CD4-positive, alpha-beta T cell treated with Interleukin-2 at 100 ng/mL for 4 hours (primary cell): Measurements from ENCODE around the gene ISYNA1.

Experiments
- DNase-seq: peaks from one replicate; pipeline ENCODE4 v3.0.0-alpha.2; 2020; ENCODE audit warnings: low spot score

The ISYNA1 gene

DNA sequence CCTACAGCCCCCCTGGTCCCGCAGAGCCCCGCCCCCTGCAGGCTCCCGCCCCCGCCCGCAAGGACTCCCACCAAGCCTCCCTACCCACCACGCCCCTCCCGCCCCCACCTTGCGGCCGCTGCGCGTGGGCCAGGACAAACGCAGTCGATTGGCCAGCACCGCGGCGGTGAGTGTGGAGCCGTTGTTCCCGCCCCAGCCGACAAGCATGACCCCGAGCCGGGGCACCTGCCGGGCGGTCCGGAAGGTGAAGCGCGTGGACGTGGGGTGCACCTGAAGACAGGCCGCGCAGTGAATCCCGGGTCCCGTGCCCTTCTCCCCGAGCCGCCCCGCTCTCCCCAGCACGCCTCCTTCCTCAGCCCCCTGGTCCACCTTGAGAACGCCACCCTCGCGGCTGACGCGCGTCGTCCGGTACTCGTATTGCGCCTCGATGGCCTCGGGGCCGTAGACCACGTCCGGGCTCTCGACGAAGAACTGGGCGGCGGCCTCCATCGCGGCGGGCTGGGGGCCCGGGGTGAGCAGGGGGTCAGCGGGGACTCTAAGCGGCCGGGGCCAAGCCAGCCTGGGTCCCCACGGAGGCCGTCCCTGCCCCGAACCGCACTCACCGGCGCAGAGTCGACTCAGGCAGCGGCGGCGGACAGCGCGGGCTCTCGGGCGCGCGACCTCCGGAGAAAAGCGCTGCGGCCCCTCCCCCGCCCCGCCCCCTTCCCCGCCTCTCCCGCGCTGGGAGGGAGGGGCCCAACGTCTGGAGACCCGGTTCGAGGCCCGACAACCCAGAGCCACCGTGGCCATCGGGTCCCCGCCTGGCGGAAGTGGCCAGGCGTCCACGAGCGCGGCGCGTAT, at the start of gene ISYNA1:
TSS of gene ISYNA1 (minus strand) at position 643 of the 840 bp plus-strand sequence. CDS start at position 489, 154 bp downstream.
- peak; percentile 43 for DNase-seq

DNA sequence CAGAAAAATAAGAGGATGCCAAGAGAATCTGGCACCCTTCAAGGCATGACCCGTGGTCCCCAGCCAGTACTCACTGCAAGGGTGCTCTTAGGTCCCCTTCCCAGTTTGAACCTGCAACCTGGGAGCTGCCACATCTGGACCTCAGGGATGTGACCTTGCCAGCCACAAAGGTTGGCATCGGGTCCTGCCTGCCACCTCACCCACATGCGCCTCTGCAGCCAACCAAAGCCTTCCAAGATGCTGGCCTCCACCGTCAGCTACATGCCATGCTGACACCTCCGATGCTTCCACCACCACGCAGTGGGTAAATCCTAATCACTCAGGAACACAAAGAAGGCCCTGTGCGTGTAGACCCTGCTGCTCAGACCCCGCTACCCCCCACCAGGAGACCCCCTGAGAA, 48.8 kb upstream of the ISYNA1 start:
- DNase-seq, result no peak

DNA sequence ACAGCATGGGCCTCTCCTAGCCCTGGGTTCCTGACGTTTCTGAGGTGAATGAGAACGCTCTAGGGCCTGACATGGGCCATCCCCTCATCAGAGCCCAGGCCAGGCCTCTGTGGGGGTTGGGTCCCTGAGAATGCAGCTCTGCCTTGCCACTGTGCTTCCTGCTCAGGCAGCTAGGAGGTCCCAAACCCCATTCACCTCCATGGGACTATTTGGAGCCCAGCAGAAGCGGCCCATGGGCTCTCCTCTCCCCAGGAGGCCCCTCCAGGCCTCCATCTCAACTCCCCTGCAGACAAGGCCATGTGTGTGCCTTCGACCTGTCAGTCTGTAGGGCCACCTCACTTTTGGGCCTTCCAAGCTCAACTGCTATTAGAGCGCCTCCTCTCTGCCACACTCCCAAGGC, 47.1 kb upstream of the ISYNA1 start:
- no peak for DNase-seq

DNA sequence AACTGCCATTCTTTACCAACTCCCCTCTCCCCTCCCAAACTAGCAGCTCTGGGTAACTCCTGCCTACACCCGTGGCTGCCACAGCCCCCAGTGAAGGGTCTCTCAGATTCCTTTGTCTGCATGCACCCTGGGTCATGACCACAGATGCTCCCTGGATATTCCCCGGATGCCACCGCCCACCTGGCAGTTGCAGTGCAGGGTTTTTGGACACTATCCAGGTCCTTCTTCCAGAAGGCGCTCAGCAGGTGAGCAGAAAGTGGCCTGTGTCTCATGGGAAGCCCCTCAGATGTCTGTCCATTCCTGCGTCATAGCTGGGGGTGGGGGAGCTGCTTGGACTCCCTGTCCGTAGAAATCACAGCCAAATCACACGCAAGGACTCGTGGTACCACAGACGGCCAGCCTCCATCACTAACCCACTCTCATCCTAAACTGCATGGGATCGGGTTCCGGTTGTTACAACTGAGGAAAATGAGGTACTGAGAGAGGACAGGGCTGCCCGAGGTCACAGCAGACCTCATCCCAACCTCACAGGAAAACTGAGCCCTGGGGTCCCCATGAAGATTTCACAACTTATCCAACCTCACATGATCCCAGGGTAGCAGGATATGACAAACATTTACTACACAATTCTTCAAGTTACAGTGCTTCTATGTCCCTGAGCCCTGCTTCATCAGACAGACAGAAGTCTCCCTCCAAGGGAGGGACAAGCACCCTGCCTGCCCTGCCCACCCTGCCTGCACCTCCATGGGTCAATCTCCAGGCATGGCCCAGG, 45.4 kb upstream of the ISYNA1 start:
- no peak for DNase-seq

DNA sequence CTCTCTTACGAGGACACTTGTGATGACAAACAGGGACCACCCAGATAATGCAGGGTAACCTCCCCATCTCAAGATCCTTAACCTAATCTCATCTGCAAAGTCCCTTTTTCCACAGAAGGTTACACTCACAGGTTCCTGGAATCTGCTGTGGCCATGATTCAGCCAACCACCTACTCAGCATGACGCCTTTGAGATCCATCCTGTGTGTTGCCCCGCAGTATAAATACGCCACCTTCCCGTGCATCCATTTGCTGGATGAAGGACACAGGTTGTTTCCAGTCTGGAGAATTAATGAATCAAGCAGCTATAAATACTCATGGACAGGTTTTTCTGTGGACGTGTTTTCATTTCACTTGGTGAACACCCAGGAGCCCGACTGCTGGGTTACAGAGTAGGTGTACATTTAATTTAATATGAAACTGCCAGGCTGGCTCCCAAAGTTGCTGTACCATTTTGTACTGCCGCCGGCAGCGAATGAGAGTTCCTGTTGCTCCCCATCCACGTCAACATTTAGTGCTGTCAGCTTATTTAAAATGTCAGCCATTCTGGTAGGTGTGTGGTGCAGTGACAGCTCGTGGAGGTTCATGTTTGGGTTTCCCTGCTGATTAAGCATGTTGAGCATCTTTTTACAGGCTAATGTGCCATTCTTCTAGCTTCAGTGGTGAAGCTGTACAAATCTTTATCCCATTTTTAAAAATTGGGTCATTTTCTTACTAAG, 43.7 kb upstream of the ISYNA1 start:
- no peak for DNase-seq

DNA sequence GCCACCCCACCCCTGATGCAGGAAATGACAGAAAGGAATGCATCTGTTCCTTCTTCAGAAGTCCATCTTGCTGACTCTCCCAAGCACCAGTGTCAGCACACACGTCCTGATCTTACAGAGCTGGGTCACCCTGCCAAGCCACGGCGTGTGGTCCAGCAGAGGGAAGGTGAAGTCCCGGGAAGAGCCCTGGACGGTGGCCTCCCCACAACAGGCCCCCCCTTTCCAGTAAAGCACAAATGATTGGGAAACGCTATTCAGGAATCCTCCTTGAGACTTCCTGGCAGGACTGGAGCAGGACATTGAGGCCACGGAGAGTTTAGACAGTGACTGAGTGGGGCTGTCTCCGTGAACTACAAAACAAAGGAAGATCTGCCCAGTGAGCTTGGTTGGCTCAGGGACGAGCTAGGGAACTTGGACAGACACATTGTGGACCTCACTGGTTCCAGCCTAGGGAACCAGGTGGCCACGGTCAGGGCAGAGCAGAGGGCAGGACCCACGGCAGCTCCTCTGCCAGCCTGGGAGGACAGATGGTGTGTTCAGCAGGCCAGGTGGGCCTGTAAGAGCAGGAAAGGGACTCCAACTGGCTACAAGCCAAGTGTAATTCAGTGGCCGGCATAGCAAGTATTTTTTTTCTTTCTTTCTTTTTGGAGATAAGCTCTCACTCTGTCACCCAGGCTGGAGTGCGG, 42.2 kb upstream of the ISYNA1 start:
- no peak for DNase-seq

DNA sequence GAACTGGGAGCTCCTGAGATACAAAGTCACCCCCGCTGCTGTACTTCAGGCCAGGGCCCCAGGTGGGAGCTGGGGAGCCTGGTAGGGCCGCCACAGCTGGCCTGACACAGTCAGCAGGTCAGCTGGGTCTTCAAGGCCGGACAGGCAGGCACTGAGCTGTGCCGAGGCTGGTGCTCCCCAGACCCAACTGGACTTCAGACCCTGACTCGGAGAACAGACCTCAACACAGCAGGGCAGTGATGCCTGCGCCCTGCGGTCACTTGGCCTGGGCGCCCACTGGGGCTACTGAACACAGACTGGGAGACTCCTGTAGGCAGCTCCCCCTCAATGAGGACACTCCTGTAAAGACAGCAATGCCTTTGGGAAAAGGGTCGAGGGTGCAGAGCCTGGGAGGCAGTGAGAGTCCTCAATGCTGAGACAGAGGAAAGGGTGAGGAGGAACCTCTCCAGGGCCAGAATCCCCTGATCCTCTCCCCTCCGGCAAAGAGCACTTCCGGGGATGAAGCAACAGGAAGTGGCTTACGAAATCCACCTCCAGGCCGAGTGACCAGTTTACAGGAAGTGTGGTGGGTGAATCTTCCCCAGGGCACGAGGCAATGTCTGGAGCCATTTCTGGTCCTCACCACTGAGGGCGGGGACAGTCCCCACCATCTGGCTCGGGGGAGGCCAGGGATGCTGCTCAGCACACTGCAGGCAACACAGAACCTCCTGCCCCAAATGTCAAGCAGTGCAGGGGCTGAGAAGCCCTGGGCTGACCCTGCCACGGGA, 40.8 kb upstream of the ISYNA1 start:
- DNase-seq, result peak; percentile 53

DNA sequence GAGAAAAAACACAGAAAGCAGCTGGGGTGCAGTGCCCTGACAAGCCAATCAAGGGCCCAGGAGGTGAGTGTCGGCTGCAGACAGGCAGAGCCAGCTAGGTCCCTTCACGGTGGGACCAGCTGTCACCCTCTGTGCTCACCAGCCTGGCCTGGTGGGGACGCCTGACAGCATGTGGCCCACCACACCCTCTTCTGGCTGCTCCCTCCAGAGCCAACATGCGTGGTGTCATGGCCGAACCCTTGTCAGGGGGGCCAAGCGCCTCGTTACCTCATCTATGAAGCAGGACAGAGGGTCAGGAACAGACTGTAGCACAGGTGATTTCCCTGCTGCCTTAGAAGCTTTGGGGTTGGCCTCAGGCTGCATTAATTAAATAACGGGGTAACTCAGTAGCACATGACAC, 40.0 kb upstream of the ISYNA1 start:
- DNase-seq, result no peak

DNA sequence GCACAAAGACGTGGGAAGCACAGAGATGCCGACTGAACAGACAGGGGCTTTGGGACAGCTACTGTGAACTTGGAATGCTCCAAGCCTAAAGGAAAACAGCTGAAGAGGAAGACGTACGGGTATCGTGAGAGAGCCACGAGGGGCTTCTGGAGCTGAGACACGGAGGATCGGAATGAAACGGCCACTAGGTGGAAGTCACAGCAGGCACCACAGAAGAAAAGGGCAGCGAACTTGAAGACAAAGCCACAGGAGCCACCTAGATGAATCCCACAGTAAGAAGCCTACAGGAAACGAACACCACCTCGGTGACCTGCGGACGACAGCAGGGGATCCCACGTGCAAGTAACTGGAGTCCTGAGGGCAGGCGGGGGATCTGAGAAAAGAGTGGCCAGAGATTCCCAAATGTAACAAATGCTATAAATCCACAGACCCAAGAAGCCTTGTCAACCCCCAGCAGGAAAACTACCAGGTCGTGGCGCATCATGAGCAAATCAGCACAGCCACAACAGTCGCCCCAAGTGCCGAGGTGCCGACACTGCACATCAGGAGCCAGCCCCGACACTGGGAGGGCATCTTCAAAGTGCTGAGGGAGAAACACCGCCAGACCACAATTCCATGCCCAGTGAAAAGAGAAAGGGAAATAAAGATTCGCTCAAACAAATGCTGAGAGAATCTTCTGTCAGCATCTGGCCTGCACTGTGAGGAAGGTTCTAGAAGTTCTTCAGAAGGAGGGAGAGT, 39.3 kb upstream of the ISYNA1 start:
- no peak for DNase-seq

DNA sequence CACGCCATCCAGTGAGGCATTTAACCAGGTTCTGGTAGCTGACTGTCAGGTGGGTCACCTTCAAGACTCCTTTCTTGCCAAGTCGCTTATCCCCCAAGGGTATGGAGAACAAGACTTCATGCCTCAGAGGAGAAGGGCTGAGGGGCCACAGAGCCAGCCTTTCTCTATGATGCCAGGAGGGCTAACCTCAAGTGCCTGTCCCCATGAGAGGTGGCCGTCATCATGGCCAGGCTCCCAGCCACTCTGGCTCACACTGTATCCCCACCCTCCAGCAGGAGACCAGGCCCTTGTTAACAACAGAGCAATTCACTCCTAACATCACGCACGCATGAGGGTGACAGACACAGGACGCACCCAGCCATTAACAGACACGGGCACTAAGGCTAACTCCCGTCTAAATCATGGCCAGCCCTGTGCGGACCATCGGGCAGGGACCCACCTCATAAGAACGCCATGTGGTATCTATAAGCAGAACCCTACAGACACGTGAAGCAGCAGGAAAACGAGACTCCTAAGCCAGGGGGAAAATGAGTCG, 38.6 kb upstream of the ISYNA1 start:
- DNase-seq, result no peak

DNA sequence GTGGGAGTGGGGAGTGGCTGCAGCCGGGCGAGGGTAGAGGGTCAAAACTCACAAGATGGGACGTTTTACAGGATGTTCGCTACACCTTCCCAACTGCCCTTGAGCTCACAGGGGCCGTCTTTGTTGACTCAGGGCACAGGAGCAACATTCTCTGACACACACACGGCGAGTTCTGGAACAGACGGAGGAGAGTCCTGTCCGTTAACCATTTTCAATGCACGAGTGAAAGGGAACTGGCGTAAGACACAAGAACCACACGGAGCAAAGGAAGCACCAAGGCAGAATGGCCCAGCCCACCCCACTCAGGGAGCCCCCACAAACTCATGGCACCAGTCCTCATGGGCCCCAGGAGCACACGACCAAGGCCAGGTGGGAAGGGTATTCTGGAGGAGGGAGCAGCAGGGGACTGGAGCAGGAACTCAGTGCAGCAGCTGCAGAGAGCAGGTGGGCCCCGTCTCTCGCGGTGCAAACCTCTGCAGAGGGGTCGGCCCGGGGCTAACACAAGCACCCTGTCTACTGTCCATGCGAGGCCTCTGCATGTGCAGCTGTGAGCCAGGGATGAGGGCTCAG, 37.9 kb upstream of the ISYNA1 start:
- no peak for DNase-seq

DNA sequence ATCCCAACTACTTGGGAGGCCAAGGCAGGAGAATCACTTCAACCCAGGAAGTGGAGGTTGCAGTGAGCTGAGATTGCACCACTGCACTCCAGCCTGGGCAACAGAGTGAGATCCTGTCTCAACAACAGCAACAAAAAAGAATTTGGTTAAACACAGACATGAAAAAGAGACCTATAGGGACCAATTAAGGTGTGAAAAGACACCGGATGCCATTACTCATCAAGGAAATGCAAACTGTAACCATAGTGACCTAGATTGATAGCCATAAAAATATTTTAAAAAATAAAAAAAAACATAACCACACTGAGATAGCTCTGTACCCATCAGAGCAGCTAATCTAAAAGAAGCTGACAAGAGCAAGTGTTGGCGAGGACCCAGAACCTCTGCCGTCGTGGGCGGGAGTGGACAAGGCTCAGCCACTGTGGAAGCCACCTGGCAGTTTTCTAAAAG, 37.1 kb upstream of the ISYNA1 start:
- DNase-seq, result peak; percentile 85

DNA sequence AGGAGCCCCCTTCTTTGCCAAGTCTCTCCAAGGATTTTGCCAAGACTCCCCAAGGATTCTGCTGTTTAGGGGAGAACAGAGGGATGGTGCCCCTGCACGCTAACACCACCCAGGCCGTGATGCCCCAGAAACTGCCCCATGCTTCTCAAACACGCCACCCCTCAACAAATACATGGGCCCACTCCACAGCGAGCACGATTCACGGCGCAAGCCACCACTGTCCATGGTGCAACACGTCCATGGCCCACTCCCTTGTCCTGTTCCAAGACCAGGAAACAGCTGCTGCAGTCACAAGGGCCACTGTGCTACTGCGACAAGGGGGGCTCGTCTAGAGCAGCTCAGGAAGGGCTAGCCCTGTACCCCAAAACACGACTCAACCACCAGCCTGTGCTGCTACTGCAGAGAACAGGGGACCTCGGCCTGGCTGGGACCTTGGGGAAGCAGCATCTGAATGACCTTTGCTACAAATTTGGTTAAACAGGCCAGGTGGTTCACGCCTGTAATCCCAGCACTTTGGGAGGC, 36.5 kb upstream of the ISYNA1 start:
- no peak for DNase-seq

DNA sequence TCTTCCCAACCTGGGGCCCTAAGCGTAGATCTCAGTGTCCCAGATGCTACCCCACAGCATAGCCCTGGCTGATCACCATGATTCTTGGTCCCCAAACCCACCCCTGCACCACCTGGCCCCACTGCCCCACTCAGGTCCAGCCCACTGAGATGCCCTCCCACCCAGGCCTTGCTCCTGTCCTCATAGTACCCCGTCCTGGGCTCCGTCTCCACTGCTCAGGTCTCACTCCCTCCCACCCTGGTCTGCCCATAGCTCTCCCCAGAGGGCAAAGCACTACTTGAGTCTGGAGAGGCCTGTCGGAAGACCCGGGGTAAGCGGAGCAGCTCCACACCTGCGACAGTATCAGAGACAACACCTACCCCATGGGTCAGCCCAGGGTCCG, 35.8 kb upstream of the ISYNA1 start:
- no peak for DNase-seq

DNA sequence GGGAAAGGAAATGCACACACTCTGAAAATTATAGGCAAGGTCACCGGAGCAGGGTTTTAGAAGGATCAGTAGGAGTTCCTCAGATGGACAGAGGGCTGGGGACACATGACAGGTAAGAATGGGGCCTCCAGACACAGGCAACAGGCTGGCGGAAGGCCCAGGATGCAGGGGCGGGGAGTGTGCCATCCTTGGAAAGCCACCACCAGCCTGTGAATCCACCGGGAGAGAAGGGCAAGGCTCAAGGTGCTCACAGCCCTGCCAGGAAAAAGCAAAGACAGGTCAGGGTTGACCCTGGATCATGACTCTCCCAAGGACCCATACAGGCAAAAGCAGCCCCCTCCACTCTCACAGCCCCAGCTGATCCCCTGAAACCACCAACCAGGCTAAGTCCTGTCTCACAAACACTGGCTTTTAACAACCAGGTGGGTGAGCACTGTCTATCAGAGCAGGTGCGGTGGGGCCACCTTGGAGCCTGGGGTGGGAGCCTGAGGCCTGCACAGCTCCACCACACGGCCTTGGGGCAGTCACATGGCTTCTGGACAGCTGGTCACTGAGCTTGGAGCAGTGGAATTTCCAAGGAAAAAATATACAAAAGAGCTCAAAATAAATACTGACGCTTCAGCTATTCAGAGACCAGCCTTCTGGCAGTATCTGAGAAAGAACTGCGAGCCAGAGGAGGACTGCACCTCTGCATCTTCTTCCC, 35.2 kb upstream of the ISYNA1 start:
- DNase-seq, result no peak

DNA sequence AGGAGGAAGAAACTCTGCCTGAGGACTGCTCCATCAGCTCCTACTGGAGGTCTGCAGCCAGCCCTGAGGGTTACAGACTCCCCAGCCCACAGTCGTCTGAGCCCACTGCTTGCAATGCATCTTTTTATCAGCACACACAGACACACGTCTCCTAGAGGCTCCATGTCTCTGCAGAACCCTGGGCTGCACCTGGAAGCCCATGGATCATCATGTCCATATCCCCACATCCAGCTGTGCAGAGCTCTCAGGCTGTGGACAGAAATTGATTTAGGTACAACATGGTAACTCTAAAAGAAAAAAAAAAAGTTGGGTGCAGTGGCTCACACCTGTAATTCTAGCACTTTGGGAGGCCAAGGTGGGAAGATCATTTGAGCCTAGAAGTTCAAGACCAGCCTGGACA, 32.9 kb upstream of the ISYNA1 start:
- DNase-seq, result no peak

DNA sequence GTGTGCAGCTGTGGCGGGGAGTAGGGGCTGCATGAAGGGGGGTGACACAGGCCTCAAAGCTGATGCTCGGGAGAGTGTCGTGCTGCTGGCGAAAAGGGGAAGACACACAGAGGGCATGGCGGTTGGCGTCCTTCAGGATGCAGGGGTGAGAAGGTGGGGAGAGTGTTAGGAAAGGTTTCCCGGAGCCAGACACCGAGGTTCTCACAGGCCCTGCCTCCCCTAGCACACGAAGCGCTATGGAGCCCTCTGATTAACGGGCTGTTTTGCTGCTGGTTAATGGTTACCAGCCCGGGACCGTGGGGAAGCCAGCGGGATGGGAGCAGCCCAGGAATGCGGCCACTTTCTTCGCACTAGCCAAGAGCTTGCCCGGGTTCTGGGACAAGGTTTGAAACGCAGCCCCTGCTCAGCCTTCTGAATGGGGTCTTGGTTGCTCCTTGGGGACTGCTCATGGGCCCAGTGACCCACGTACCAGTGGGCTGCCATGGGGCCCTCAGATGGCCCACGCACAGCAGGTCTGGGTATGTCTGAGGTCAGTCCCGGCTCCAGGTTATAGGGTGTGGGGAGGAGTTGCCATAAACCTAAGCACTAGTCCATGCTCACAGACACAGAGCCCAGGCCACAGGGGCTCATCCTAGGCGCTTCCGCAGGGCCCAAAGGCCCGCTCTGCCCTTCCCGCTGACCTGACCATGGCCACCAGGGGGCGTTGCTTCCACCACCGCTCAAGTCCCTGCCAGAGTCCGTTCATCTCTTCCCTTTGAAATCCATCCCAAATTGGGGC, 31.3 kb upstream of the ISYNA1 start:
- peak; percentile 60 for DNase-seq

DNA sequence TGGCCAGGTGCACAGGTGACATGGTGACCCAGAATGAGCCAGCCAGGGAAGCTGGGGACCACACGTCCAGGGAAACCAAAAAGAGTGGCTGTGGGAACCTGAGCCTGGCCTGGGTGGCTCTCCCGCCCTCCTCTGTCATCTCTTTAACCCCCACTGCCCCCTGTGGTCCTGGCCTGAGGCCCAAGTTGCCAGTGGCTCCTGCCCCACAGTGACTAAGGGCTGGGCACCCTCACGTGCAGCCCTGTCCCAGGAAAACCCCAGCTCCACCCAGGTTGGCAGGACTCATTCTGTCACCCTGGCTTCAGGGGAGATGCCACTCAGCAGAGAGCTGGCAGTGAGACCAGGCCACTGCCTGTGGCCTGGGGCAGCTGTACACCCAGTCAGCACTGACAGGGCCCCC, 30.6 kb upstream of the ISYNA1 start:
- no peak for DNase-seq
